ENCODE data around the gene RARG.

GRCh38 chr12:53267306-53267998 is 35.4 kb upstream of the RARG start:
- no peak for TF ChIP-seq CTCF (tag by site-specific recombination; IDR thresholded peaks at IDR 0.05)
- TF ChIP-seq YY1 (tag by site-specific recombination; IDR thresholded peaks at IDR 0.05): no peak
- no peak for TF ChIP-seq PRDM10 (tag by site-specific recombination; IDR thresholded peaks at IDR 0.05)
- no peak for TF ChIP-seq ZNF596 (tag by site-specific recombination; IDR thresholded peaks at IDR 0.05)
- TF ChIP-seq ZNF133 (tag by site-specific recombination; IDR thresholded peaks at IDR 0.05): no peak
- no peak for TF ChIP-seq ZNF544 (tag by site-specific recombination; IDR thresholded peaks at IDR 0.05)
- TF ChIP-seq ZNF76 (tag by site-specific recombination; IDR thresholded peaks at IDR 0.05; ENCODE audit: borderline replicate concordance, low read depth): no peak
- no peak for TF ChIP-seq ZNF2 (tag by site-specific recombination; IDR thresholded peaks at IDR 0.05)
- no peak for TF ChIP-seq ZNF121 (tag by site-specific recombination; IDR thresholded peaks at IDR 0.05)

Measured in HEK293 (cell line).